ENCODE data around the gene PLCD1. TPM values are rescaled to one million over a fixed set of nuclear protein-coding genes. Genes with fewer than 3 reads are reported as not detected.
A peak's percentile ranks its signal among the peaks of the same experiment; 100 is the strongest.

The PLCD1 gene
- total RNA-seq, 2 experiments from 2014 or later = 7.7 to 10.4 TPM

DNA sequence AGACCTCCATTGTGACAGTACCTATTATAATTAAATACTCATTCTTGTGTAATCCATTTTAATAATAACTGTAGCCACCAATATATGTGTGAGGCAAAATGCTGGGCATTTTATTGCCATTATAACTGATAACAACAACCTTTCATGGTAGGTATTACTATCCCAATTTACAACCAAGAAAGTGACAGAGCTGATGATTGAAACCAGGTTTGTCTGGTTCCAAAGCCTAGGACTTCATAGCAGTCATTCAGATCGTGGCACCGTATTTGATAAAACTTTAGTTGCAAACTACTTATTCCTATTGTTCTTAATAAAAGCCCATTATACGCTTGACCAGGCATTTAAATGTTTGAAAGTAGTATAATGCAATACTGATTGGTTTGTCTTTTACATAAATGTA lies 65.3 kb downstream of the PLCD1 start:
- BruUV-seq (replicated peaks) = no TSS peak
- POLR2A ChIA-PET = interaction anchor here (0.5 to 0.9 kb wide), 2 partner anchors 98 to 633 kb away, joined by 3 to 4 read pairs; no protein-coding TSS in a partner anchor

DNA sequence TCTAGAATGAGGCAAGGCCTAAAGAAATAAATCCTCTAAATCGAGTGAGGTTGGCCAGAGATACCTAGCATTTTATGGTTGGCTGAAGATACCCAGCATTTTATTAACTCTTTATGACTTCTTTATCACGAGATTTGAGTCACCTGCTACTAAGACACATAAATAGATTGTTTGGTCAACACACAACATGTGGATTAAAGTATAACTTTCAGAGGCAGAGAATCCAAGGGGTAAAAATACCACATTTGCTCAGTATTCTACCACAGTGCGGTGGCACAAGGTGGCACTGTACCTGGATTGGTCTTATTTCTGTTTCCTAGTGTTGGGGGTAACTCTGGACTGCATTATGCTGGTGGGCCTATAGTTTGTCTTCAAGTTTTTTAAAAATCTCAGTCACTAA lies 65.8 kb downstream of the PLCD1 start:
- Histone ChIP-seq H3K79me2 (ENCODE audit: insufficient read depth, low read depth, low read length) (no peaks in the 10 kb centered on the region), H4K20me1 (ENCODE audit: insufficient read depth, low read length) (no peaks in the 10 kb centered on the region), H3K9me2 (ENCODE audit: insufficient read depth, low read length) (no peaks in the 10 kb centered on the region), H3K36me3 (ENCODE audit: insufficient read depth, low read length) (no peaks in the 10 kb centered on the region), H3K4me3 (ENCODE audit: low read depth, low read length, poor library complexity, severe bottlenecking) (no peak overlapping the region), H3K4me2 (ENCODE audit: low read length) (no peak overlapping the region), H3K9me3 (ENCODE audit: low read length) (no peaks in the 10 kb centered on the region), H2AFZ (ENCODE audit: low read length) (no peak overlapping the region; the same call in 1 of the 2 replicates), H3K4me1 (ENCODE audit: insufficient read depth, low read length, poor library complexity, severe bottlenecking) (no peaks in the 10 kb centered on the region), H3K27ac (ENCODE audit: low read depth, low read length, poor library complexity, severe bottlenecking) (no peak overlapping the region)
- DNase-seq (ENCODE audit: low spot score) = no peak
- TF ChIP-seq, protein P1, sequence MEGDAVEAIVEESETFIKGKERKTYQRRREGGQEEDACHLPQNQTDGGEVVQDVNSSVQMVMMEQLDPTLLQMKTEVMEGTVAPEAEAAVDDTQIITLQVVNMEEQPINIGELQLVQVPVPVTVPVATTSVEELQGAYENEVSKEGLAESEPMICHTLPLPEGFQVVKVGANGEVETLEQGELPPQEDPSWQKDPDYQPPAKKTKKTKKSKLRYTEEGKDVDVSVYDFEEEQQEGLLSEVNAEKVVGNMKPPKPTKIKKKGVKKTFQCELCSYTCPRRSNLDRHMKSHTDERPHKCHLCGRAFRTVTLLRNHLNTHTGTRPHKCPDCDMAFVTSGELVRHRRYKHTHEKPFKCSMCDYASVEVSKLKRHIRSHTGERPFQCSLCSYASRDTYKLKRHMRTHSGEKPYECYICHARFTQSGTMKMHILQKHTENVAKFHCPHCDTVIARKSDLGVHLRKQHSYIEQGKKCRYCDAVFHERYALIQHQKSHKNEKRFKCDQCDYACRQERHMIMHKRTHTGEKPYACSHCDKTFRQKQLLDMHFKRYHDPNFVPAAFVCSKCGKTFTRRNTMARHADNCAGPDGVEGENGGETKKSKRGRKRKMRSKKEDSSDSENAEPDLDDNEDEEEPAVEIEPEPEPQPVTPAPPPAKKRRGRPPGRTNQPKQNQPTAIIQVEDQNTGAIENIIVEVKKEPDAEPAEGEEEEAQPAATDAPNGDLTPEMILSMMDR (conservative IDR thresholded peaks at IDR 0.05; ENCODE audit: low read length) = 0 out of 2 replicates have a peak, but pooled peaks have one; percentile 15
- no peak for TF ChIP-seq EZH2phosphoT487 (IDR thresholded peaks at IDR 0.05; ENCODE audit: borderline replicate concordance, low read depth, low read length)
- ChIA-PET POLR2A (no interaction called here), CTCF (ENCODE audit: unreplicated experiment) (interaction anchor here (1.4 kb wide), 1 partner anchor 10 kb away, joined by 4 read pairs; no protein-coding TSS in a partner anchor)
- no TSS peak for BruUV-seq (replicated peaks)
- intact Hi-C loops (cut with micrococcal nuclease; ENCODE audit: unreplicated experiment) = no loop called here

More for the DNA sequence above, 65.3 kb downstream of the PLCD1 start:
- no peak overlapping the region for H3K27ac ChIP-seq (ENCODE audit: low read depth, low read length, poor library complexity, severe bottlenecking)
- H3K36me3 ChIP-seq (ENCODE audit: insufficient read depth, low read length) = no peaks in the 10 kb centered on the region
- intact Hi-C loops (cut with micrococcal nuclease; ENCODE audit: unreplicated experiment) = no loop called here
- no peaks in the 10 kb centered on the region for H3K9me2 ChIP-seq (ENCODE audit: insufficient read depth, low read length)
- TF ChIP-seq, protein P1 (conservative IDR thresholded peaks at IDR 0.05; ENCODE audit: low read length) = no peak
- no peak for TF ChIP-seq EZH2phosphoT487 (IDR thresholded peaks at IDR 0.05; ENCODE audit: borderline replicate concordance, low read depth, low read length)
- H3K4me1 ChIP-seq (ENCODE audit: insufficient read depth, low read length, poor library complexity, severe bottlenecking) = no peaks in the 10 kb centered on the region
- H3K4me3 ChIP-seq (ENCODE audit: low read depth, low read length, poor library complexity, severe bottlenecking) = no peak overlapping the region
- no peaks in the 10 kb centered on the region for H4K20me1 ChIP-seq (ENCODE audit: insufficient read depth, low read length)
- H3K79me2 ChIP-seq (ENCODE audit: insufficient read depth, low read depth, low read length) = no peaks in the 10 kb centered on the region
- H3K9me3 ChIP-seq (ENCODE audit: low read length) = no peaks in the 10 kb centered on the region
- CTCF ChIA-PET (ENCODE audit: unreplicated experiment) = interaction anchor here (1.4 kb wide), 1 partner anchor 10 kb away, joined by 4 read pairs; no protein-coding TSS in a partner anchor
- no peak for DNase-seq (ENCODE audit: low spot score)
- H2AFZ ChIP-seq (ENCODE audit: low read length) = no peak overlapping the region
- no peak overlapping the region for H3K4me2 ChIP-seq (ENCODE audit: low read length)

DNA sequence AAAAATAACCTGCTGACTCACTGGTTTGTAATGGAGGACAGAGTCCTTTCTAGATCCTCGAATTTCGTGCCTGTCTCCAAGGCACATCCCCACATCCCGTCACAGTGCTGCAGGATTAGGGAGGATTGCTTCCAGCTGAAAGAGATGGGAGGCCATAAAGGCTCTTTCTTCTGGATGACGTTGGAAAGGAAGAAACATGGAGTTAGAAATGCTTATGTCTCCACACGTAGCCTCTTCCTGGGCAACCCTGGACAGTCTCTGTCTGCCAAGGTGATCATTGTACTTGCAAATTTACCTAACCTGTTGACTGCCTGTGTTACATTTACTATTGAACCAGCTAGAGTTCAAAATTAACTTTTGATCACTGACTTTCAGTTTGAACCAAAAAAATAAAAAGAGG lies 66.4 kb downstream of the PLCD1 start:
- no peak for TF ChIP-seq EZH2phosphoT487 (IDR thresholded peaks at IDR 0.05; ENCODE audit: borderline replicate concordance, low read depth, low read length)
- TF ChIP-seq, protein P1 (conservative IDR thresholded peaks at IDR 0.05; ENCODE audit: low read length) = no peak
- H3K4me2 ChIP-seq (ENCODE audit: low read length) = no peak overlapping the region
- POLR2A ChIA-PET = no interaction called here
- intact Hi-C loops (cut with micrococcal nuclease; ENCODE audit: unreplicated experiment) = no loop called here
- no peaks in the 10 kb centered on the region for H3K4me1 ChIP-seq (ENCODE audit: insufficient read depth, low read length, poor library complexity, severe bottlenecking)
- H3K9me3 ChIP-seq (ENCODE audit: low read length) = no peaks in the 10 kb centered on the region
- no peak overlapping the region for H3K27ac ChIP-seq (ENCODE audit: low read depth, low read length, poor library complexity, severe bottlenecking)
- no peaks in the 10 kb centered on the region for H4K20me1 ChIP-seq (ENCODE audit: insufficient read depth, low read length)
- DNase-seq (ENCODE audit: low spot score) = no peak
- BruUV-seq (replicated peaks) = no TSS peak
- H3K4me3 ChIP-seq (ENCODE audit: low read depth, low read length, poor library complexity, severe bottlenecking) = no peak overlapping the region
- H3K79me2 ChIP-seq (ENCODE audit: insufficient read depth, low read depth, low read length) = no peaks in the 10 kb centered on the region
- no peaks in the 10 kb centered on the region for H3K36me3 ChIP-seq (ENCODE audit: insufficient read depth, low read length)
- CTCF ChIA-PET (ENCODE audit: unreplicated experiment) = interaction anchor here (1.4 kb wide), 1 partner anchor 11 kb away, joined by 4 read pairs; no protein-coding TSS in a partner anchor
- no peaks in the 10 kb centered on the region for H3K9me2 ChIP-seq (ENCODE audit: insufficient read depth, low read length)
- H2AFZ ChIP-seq (ENCODE audit: low read length) = no peak overlapping the region; the same call in 1 of the 2 replicates

All from OCI-LY7 (cell line).